T-helper 17 cell (primary cell): ENCODE data around the gene PRDX2. TPM values are rescaled to one million over a fixed set of nuclear protein-coding genes. Genes with fewer than 3 reads are reported as not detected.
"Not testable (repeated sequence)": the region's sequence is repeated elsewhere in the genome, so short reads cannot be mapped to it uniquely, and the experiment has no call there.

Experiments used
- ATAC-seq: fragments of 150-1000 bp; cut with Tn5 transposase; 2 replicates; pipeline ENCODE4 v1.10.0; 2021; ENCODE audit warnings: mild to moderate bottlenecking, moderate library complexity
- DNase-seq, 3 donors: peaks; one replicate each; pipeline versions ENCODE4 v3.0.0 to v3.0.0-alpha.2; 2020 to 2021
- H3K9me3 ChIP-seq: one replicate; pipeline ENCODE4 v1.7.0; 2013; ENCODE audit warnings: low read length, mild to moderate bottlenecking; ENCODE audit not compliant: control insufficient read depth, poor library complexity, severe bottlenecking
- H3K27ac Mint-ChIP-seq: one replicate; pipeline ENCODE4 v1.8.0; 2022; ENCODE audit warnings: mild to moderate bottlenecking, moderate library complexity, mixed read lengths
- H3K27me3 Mint-ChIP-seq: one replicate; pipeline ENCODE4 v1.8.0; 2022; ENCODE audit warnings: mixed read lengths
- H3K36me3 Mint-ChIP-seq: one replicate; pipeline ENCODE4 v1.8.0; 2022; ENCODE audit warnings: low read depth, mixed read lengths
- H3K4me1 Mint-ChIP-seq: one replicate; pipeline ENCODE4 v1.8.0; 2022; ENCODE audit warnings: mild to moderate bottlenecking, mixed read lengths
- H3K4me3 Mint-ChIP-seq: one replicate; pipeline ENCODE4 v1.8.0; 2022; ENCODE audit warnings: mild to moderate bottlenecking, moderate library complexity, mixed read lengths
- total RNA-seq, 4 donors: library from RNA in 2 of 4; stranded (reverse) in 2 of 4; gene quantifications; one replicate each; pipeline ENCODE4 v1.2.3 and lab custom pipeline; 2022 to 2026

The PRDX2 gene
- total RNA-seq, 2 donors from 2014 or later: 92.6 to 97.0 TPM

DNA sequence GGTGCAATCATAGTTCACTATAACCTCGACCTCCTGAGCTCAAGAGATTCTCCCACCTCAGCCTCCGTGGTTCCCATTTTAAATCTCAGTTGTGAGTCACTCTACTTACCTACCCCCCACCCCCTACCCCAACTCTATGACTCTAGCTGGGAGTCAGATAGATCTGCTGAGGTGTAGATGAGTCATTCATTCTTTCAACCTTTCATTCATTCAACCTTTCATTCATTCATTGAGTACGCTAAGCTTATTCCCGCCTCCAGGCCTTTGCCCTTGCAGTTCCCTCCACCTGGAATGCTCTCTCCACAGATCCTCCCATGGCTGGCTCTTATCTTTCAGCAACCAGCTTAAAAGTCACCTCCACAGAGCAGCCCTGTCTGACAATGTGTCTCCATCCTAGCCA, 35.6 kb upstream of the PRDX2 start:
- DNase-seq (no peak), ATAC-seq (no peak)
- Mint-ChIP-seq H3K36me3 (peaks cover 9% of the 10 kb centered on the region), H3K4me3 (peak overlapping the region; percentile 50), H3K4me1 (peaks cover 37% of the 10 kb centered on the region), H3K27me3 (peaks cover 69% of the 10 kb centered on the region), H3K27ac (no peak overlapping the region)
- no peaks in the 10 kb centered on the region for H3K9me3 ChIP-seq

DNA sequence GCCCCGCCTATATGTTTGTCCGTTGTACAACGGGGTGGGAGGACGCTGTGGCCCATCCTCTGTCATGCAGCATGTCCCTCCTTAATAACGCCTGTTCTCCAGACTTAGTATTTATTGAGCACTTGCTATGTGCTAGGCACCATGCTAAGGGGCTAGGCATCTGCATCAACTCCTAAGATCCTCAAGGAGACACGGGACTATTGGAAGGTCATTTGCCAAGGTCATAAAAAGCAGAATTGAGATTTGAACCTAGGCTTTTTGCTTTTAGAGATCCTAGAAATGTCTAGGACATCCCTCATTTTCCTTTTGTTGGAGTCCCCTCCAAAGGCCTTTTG, 34.9 kb upstream of the PRDX2 start:
- DNase-seq: no peak
- Mint-ChIP-seq H3K4me1 (peaks cover 36% of the 10 kb centered on the region), H3K4me3 (peak overlapping the region; percentile 39), H3K27ac (no peak overlapping the region), H3K27me3 (peaks cover 69% of the 10 kb centered on the region), H3K36me3 (peaks cover 5% of the 10 kb centered on the region)
- no peak for ATAC-seq
- H3K9me3 ChIP-seq: no peaks in the 10 kb centered on the region

DNA sequence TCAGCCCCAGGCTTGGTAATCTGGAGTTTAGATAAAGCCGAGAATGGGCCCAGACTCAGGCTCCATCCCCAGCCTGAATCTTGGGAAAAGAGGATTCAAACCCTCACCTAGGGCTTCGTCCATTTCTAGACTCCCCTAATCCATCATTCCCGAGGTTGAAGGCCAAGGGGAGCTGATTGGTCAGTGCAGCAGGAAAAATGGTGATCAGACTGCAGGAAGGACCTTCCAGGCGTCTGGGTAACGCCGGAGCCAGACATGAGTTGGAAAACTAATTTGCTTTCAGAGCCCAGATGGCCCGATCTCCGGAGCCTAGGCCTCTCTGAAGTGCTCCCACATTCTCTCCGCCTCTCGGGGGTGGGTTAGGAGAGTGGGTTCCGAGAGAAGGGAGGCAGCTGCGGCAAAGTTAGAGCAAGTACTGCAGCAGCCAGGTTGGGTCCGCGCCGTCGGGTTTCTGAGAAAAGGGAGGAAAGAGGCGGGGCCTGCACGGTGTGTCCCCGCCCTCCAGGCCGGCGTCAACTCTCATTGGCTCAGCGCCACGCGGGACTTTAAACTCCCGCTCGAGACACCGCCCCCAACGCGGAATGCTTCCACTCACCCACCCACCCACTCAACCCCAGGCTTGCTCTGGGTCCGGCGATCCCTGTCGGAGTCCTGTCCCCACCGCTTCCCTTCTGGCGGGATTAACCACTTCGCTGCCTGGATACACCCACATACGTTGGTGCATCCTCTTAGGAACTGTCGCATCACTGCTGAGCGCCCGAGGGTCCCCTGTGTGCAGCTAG, 33.6 kb upstream of the PRDX2 start:
- Mint-ChIP-seq H3K27ac (no peak overlapping the region), H3K4me1 (peaks cover 32% of the 10 kb centered on the region), H3K27me3 (peaks cover 70% of the 10 kb centered on the region), H3K4me3 (peak overlapping the region; percentile 84), H3K36me3 (peaks cover 5% of the 10 kb centered on the region)
- H3K9me3 ChIP-seq: no peaks in the 10 kb centered on the region
- DNase-seq: no peak
- ATAC-seq: no peak

DNA sequence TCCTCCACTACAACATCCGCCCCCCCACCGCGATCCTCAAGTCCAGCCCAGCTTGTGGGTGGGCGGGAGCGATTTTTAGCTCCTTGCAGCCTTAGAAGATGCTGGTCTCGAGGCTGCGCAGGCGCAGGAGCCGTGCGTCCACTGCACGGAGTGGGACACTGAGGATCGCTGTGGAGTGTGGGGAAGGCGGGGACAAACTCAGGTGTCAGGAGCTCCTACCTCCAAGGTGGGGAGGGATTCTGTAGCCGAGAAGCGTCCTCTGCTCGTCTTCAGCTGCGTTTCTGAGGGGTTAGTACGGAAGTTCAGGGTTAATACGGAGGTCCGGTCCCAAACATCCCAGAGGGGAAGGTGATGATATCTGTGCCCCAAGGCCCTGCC, 33.0 kb upstream of the PRDX2 start, which contains the start of gene RTBDN:
RTBDN (minus strand) TSS at position 14 of the 378 bp plus-strand sequence. CDS start 4,600 bp downstream, outside the sequence.
- no peak for DNase-seq
- Mint-ChIP-seq H3K4me1 (peaks cover 32% of the 10 kb centered on the region), H3K27ac (no peak within 1 kb of the TSS), H3K36me3 (peaks cover 5% of the 10 kb centered on the region), H3K27me3 (peaks cover 70% of the 10 kb centered on the region), H3K4me3 (peak within 1 kb of the TSS; percentile 84)
- ATAC-seq: no peak
- H3K9me3 ChIP-seq: no peaks in the 10 kb centered on the region

DNA sequence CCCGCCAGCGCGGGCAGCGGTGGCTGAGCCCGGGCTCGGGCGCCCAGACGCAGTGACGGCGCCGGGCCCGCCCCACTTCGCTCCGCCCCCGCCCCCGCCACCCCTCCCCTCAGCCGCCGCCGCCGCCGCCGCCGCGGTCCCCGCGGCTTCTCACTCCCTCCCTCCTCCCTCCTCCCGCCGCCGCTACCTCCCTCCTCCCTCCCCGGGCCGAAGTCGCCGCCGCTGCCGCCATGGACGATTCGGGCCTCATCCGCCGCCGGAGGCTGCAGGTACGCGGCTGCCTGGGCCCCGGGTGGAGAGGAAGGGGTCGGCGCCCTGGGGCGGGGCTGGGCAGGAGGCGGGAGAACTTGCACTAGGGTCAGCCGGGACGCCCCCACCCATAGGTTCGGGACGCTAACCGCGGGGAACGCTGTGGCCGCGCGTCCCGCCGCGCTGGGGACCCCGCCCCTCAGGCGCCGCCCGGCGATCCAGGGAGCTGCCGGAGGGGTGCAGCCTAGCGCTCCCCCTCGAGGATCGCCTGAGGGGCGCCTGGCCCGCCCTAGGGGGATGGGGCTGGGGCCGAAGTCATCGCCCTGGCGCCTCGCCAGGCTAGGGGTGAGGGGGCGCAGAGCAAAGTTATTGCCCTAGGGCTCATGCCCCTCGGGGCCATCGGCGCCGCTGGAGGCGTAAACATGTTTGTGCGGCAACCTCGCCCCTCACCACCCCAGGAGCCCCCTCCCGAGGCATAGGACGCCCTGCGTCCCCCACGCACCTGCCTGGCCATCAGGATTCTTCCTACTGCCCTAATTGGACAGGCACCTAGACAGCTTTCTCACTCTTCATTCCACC, 32.4 kb upstream of the PRDX2 start:
- peak in 2 of 3 donors; percentile 29 to 44 for DNase-seq
- H3K9me3 ChIP-seq: no peaks in the 10 kb centered on the region
- H3K27me3 Mint-ChIP-seq: peaks cover 70% of the 10 kb centered on the region
- ATAC-seq: peak; percentile 19
- peak overlapping the region; percentile 84 for H3K4me3 Mint-ChIP-seq
- no peak overlapping the region for H3K27ac Mint-ChIP-seq
- H3K36me3 Mint-ChIP-seq: no peaks in the 10 kb centered on the region
- peaks cover 27% of the 10 kb centered on the region for H3K4me1 Mint-ChIP-seq

DNA sequence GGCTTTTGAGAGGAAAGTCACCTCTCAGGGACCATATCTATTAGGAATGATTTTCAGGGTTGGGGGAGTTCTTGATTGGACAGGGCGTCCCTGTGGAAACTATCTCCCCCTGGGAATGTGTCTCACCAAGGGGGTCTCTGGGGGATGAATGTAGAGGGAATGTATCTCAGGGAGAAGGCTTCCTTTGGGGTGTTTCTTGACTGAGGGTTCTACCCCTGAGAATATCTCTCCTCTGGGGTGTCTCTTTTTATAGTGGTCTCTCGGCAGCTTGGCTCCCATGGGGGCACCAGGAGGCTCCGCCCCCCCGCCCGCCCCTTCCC, 31.8 kb upstream of the PRDX2 start:
- H3K4me3 Mint-ChIP-seq: peak overlapping the region; percentile 46

DNA sequence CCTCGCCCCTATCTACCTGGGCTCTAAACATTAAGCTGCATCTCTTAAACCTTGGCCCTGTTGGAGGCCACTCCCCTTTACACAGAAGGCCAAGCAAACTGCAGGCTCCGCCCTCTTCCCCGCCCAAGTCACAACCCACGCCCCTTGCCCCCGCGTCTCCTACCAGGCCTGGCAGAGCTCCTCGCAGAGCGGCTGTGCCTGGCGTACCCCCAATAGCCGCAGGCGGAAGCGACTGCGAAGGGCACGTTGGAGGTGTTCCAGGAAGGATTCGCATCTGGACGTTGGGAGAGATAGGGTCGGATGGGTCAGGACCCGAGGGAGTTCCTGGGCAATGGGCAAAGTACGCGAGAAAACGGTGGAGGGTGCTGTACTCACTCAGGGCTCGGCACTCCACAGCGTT, 26.9 kb upstream of the PRDX2 start:
- Mint-ChIP-seq H3K27ac (no peak overlapping the region), H3K4me1 (peaks cover 16% of the 10 kb centered on the region), H3K4me3 (no peak overlapping the region), H3K27me3 (peaks cover 70% of the 10 kb centered on the region), H3K36me3 (peaks cover 5% of the 10 kb centered on the region)
- DNase-seq (no peak), ATAC-seq (peak; percentile 46)
- H3K9me3 ChIP-seq: no peaks in the 10 kb centered on the region

More for the DNA sequence above, 31.8 kb upstream of the PRDX2 start:
- no peak overlapping the region for H3K27ac Mint-ChIP-seq
- no peaks in the 10 kb centered on the region for H3K9me3 ChIP-seq
- H3K36me3 Mint-ChIP-seq: no peaks in the 10 kb centered on the region
- peaks cover 75% of the 10 kb centered on the region for H3K27me3 Mint-ChIP-seq
- no peak for ATAC-seq
- H3K4me1 Mint-ChIP-seq: peaks cover 24% of the 10 kb centered on the region
- DNase-seq: no peak

DNA sequence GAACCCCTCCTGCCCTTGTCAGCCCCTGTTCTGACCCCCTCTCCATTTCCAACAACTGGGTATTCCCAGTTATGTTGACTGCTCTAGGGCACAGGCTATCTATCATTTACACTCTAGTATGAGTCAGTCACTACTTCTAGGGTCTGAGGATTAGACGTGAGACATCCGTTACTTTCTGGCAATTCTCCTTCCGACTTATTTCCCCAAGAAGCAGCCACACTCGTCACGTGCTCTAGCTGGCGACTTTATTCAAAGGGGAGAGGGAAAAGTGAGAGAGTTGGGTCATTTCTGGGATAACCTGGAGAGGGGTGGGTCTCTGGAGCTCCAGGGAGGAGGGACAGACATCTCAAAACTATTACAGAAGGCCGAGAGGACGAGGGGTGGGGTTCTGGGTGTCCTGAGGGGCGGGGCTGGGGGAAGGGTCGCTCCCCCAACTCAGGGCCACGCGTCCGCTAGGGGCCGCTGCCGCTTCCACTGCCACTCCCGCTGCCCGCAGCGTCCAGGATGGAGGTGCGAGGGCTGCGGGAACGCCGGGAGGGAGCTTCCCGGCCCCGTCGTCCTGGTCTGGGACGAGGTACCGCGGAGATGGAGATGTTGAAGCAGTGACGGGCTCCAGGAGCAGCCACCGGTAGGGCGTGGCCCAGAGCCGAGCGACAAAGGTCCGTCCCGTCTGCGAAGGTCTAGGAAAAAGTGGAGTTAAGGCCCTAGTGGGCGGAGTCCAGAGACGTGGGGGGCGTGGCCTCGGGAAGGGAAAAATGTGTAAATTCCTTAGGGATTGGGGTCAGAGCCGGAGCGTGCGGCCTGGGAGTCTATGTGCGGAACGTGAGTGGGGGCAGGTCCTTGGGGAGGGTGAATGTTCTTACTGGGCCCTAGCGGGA, 23.9 kb upstream of the PRDX2 start:
- DNase-seq (peak in 1 of 3 donors; percentile 18), ATAC-seq (peak; percentile 35)
- Mint-ChIP-seq H3K4me3 (peak overlapping the region; percentile 28), H3K27me3 (peaks cover 50% of the 10 kb centered on the region), H3K4me1 (peaks cover 6% of the 10 kb centered on the region), H3K27ac (no peak overlapping the region), H3K36me3 (peaks cover 5% of the 10 kb centered on the region)
- H3K9me3 ChIP-seq: no peaks in the 10 kb centered on the region

DNA sequence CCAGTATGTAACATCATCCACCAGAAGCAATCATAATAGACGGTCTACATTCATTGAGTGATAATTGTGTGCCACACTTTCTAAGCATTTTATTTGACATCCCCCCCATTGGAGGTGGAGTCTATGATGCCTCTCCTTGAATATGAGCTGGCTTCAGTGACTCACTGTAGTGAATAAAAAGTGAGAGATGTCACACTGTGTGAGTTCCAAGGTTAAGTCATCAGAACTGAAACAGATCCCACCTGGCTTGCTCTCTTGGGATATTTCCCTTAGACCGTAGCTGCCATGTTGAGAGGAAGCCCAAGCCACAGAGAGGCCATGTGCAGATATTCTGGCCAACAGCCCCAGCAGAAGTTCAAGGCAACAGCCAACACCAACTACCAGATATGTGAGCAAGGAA, 20.2 kb upstream of the PRDX2 start:
- H3K9me3 ChIP-seq: no peaks in the 10 kb centered on the region
- Mint-ChIP-seq H3K27ac (no peak overlapping the region), H3K27me3 (peaks cover 15% of the 10 kb centered on the region), H3K36me3 (peaks cover 3% of the 10 kb centered on the region), H3K4me1 (peaks cover 6% of the 10 kb centered on the region), H3K4me3 (no peak overlapping the region)
- no peak for DNase-seq
- ATAC-seq: no peak

DNA sequence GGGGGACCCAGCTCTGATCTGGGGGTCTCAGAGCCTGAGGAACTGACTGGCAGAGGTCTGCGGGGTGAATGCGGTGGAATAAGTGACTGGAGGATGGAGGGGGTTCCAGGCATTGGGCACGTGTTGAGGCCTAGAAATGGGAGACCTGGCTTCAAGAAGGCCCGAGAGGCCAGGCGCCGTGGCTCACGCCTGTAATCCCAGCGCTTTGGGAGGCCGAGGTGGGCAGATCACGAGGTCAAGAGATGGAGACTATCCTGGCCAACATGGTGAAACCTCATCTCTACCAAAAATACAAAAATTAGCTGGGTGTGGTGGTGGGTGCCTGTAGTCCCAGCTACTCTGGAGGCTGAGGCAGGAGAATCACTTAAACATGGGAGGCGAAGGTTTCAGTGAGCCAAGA, 16.2 kb upstream of the PRDX2 start:
- not testable (repeated sequence) for H3K4me3 Mint-ChIP-seq, H3K27ac Mint-ChIP-seq, H3K9me3 ChIP-seq, H3K27me3 Mint-ChIP-seq, ATAC-seq, H3K36me3 Mint-ChIP-seq, H3K4me1 Mint-ChIP-seq, DNase-seq

DNA sequence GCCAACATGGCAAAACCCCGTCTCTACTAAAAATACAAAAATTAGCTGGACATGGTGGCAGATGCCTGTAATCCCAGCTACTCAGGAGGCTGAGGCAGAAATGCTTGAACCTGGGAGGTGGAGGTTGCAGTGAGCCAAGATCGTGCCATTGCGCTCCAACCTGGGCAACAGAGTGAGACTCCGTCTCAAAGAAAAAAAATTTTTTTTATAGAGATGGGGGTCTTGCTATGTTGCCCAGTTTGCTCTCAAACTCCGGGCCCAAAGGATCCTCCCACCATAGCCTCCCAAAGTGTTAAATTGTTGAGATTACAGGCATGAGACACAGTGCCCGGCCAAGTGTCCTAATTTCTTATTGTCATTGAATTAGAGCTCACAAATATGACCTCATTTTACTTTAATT, 15.6 kb upstream of the PRDX2 start:
- H3K36me3 Mint-ChIP-seq, H3K9me3 ChIP-seq, DNase-seq, ATAC-seq, H3K27me3 Mint-ChIP-seq, H3K27ac Mint-ChIP-seq, H3K4me3 Mint-ChIP-seq, H3K4me1 Mint-ChIP-seq: not testable (repeated sequence)

DNA sequence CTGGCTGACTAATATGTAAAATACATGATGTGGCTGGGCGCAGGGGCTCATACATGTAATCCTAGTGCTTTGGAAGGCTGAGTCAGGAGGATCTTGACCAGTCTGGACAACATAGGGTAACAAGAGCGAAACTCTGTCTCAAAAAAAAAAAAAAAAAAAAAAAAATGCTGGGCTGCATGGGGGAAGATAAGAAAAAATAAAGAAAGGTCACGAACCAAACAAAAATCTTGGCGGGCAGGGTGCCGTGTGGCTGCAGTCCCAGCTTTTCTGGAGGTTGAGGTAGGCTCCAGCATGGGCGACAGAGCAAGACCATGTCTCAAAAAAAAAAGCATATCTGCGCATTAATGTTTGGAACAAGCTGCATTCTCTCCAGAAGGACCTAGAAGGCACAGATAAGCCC, 13.5 kb upstream of the PRDX2 start:
- H3K9me3 ChIP-seq: no peaks in the 10 kb centered on the region
- Mint-ChIP-seq H3K4me3 (no peak overlapping the region), H3K27me3 (no peaks in the 10 kb centered on the region), H3K27ac (no peak overlapping the region), H3K36me3 (no peaks in the 10 kb centered on the region), H3K4me1 (no peaks in the 10 kb centered on the region)
- DNase-seq (no peak), ATAC-seq (no peak)
